K562 (cell line): ENCODE measurements around the gene CFAP69.

ENCODE experiments used
- BHLHE40 ChIP-seq: IDR thresholded peaks from 2 replicates; pipeline ENCODE4 v1.6.1; 2011; ENCODE audit warnings: low read length, improper control_type of control experiment
- CTCF ChIP-seq, 3 experiments: IDR thresholded peaks in 2 of 3; conservative IDR thresholded peaks in 1 of 3; 2 replicates each; pipeline ENCODE4 v1.5.1; 2011 to 2012; ENCODE audit warnings: low read length in 3 of 3, mild to moderate bottlenecking in 3 of 3, control low read depth in 2 of 3, improper control_type of control experiment in 1 of 3, inconsistent platforms in 1 of 3, low read depth in 1 of 3, mixed read lengths in 1 of 3, moderate library complexity in 1 of 3; ENCODE audit not compliant: insufficient read depth in 2 of 3
- FOSL1 ChIP-seq: fragments of 200-800 bp; sonication (Bioruptor generic); conservative IDR thresholded peaks from 2 replicates; pipeline ENCODE4 v1.6.1; 2016; ENCODE audit warnings: missing genetic modification characterization, missing compliant biosample characterization
- PCBP2 ChIP-seq: fragments of 200-400 bp; formaldehyde crosslinking; IDR thresholded peaks from 2 replicates; pipeline ENCODE4 v1.6.1; 2018; ENCODE audit warnings: low read length, low read depth, mild to moderate bottlenecking, moderate library complexity; ENCODE audit not compliant: poor library complexity, severe bottlenecking
- RCOR1 ChIP-seq, 2 experiments: IDR thresholded peaks; 2 replicates each; pipeline ENCODE4 v1.6.1; 2012; ENCODE audit warnings: low read depth in 2 of 2, low read length in 2 of 2, borderline replicate concordance in 1 of 2, improper control_type of control experiment in 1 of 2
- VEZF1 ChIP-seq: fragments of 200-800 bp; sonication (Bioruptor generic); IDR thresholded peaks from 2 replicates; pipeline ENCODE4 v1.6.1; 2017; ENCODE audit warnings: missing genetic modification characterization, missing compliant biosample characterization
- ZNF217 ChIP-seq: sonication (generic); formaldehyde crosslinking; IDR thresholded peaks from 2 replicates; pipeline ENCODE4 v1.8.0; 2022; ENCODE audit warnings: mild to moderate bottlenecking, missing genetic modification reagents
- ZNF239 ChIP-seq: fragments of 250-450 bp; sonication (Bioruptor Pico); IDR thresholded peaks from 2 replicates; pipeline ENCODE4 v1.4.0; 2020; ENCODE audit warnings: mild to moderate bottlenecking
- ZNF274 ChIP-seq: IDR thresholded peaks from 2 replicates; pipeline ENCODE4 v1.6.1; 2011; ENCODE audit warnings: low read depth, mild to moderate bottlenecking, low read length, moderate library complexity, borderline replicate concordance

GRCh38 chr7:90271753-90272152 lies 26.8 kb downstream of the CFAP69 start:
- no peak for TF ChIP-seq ZNF217 (CRISPR knock-in tag)
- TF ChIP-seq PCBP2, result no peak
- no peak for TF ChIP-seq ZNF239 (CRISPR knock-in tag)
- no peak for TF ChIP-seq BHLHE40
- TF ChIP-seq ZNF274, result no peak
- TF ChIP-seq RCOR1 (IDR thresholded peaks at IDR 0.05; ENCODE audit: borderline replicate concordance in 1 of 2, low read depth in 2 of 2, low read length in 2 of 2), result no peak
- TF ChIP-seq FOSL1 (tag), result no peak
- TF ChIP-seq CTCF (IDR thresholded peaks at IDR 0.05 in 2 of 3, conservative IDR thresholded peaks at IDR 0.05 in 1 of 3; ENCODE audit: insufficient read depth in 2 of 3, low read depth in 1 of 3, low read length in 3 of 3), result no peak
- TF ChIP-seq VEZF1 (CRISPR knock-in tag), result no peak
